ENCODE data around the gene AMN1. TPM values are rescaled to one million over a fixed set of nuclear protein-coding genes. Genes with fewer than 3 reads are reported as not detected.

Gene AMN1
- total RNA-seq, 1 experiment from 2014 or later, result 26.9 TPM

- no peak for TF ChIP-seq POLR2AphosphoS5 (IDR thresholded peaks at IDR 0.05; ENCODE audit: low read depth, low read length)
Observed at GRCh38 chr12:31622038-31622437, 106.8 kb downstream of the AMN1 start (continued).

Other genes starting within 250 kb of the AMN1 start
- 19.2 TPM for gene DENND5B, start 137.9 kb downstream of the AMN1 start, total RNA-seq (2021; ENCODE audit: unreplicated experiment)
- gene ETFBKMT, start 69.3 kb downstream of the AMN1 start, total RNA-seq (2021; ENCODE audit: unreplicated experiment), result 1.7 TPM
- gene RESF1, start 230.4 kb upstream of the AMN1 start, total RNA-seq (2021; ENCODE audit: unreplicated experiment), result 64.7 TPM